HG03442 (cell line): Measurements from ENCODE around the gene SYNE1.
"Not testable (repeated sequence)": the region's sequence is repeated elsewhere in the genome, so short reads cannot be mapped to it uniquely, and the experiment has no call there.

Experiments used
- ATAC-seq: cut with Tn5 transposase; IDR thresholded peaks from one replicate; pipeline ENCODE4 v1.9.1; 2021; ENCODE audit warnings: mild to moderate bottlenecking, moderate library complexity; ENCODE audit not compliant: unreplicated experiment

SYNE1 gene

DNA sequence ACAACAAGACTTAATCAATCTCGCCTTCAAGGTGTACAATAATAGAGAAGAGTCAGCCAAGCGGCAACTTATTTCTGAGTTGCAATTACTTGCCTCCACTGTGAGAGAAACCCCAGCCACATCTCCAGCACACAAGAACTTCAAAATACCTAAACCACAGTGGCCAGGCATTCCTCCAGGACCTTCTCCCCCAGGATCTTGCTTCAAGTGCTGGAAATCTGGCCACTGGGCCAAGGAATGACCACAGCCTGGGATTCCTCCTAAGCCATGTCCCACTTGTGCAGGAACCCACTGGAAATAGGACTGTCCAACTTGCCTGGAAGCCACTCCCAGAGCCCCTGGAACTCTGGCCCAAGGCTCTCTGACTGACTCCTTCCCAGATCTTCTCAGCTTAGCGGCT lies 144.9 kb downstream of the SYNE1 start:
- ATAC-seq = not testable (repeated sequence)

GRCh38 chr6:152491501-152491900 lies 145.7 kb downstream of the SYNE1 start:
- ATAC-seq = not testable (repeated sequence)

- ATAC-seq = not testable (repeated sequence)
Observed at GRCh38 chr6:152490971-152491378, 146.2 kb downstream of the SYNE1 start.

GRCh38 chr6:152484806-152485205 lies 152.4 kb downstream of the SYNE1 start:
- no peak for ATAC-seq

- no peak for ATAC-seq
Observed at GRCh38 chr6:152482289-152482688, 154.9 kb downstream of the SYNE1 start.

GRCh38 chr6:152478377-152479010 lies 158.7 kb downstream of the SYNE1 start:
- no peak for ATAC-seq

GRCh38 chr6:152474354-152474753 lies 162.8 kb downstream of the SYNE1 start:
- ATAC-seq = no peak

DNA sequence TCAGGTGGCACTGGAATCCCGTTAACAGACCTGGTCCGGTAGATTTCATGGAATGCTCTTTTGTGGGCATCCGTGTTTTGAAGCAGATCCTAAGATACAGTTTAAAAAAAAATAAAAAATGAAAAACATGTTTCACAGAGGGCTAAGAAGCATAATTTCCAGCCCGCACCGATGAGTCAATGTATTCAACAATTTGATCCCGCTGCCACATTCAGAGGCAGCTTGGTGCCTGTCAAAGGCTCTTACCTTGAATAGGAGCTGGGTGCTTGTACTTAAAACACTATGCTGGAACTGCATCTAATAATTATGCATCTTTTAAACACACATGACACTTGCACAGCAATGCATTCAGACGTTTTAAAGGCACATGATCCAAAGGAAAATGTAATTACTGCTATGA lies 164.8 kb downstream of the SYNE1 start:
- ATAC-seq = no peak

GRCh38 chr6:152471456-152472265 lies 165.5 kb downstream of the SYNE1 start:
- ATAC-seq = no peak

- ATAC-seq = no peak
Observed at GRCh38 chr6:152463164-152463563, 174.0 kb downstream of the SYNE1 start.

- ATAC-seq = no peak
Observed at GRCh38 chr6:152462716-152463115, 174.4 kb downstream of the SYNE1 start.

DNA sequence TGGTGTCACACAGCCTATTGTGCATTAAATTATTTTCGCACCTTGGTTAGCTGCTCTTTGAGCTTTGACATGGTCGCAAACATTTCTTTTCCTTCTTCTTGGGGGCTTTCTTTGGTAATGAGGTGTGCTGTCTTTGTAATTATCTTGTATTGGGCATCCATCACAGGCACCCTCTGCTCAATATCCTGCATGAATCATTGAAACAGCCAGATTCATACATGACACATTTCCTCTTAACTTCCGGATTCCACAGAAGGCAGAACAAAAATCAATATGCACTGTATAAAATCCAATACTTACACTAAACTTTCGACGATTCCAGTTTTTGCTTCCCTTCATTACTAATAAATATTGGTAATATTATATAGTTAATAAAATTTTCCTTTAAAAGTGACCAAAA lies 175.6 kb downstream of the SYNE1 start:
- ATAC-seq = no peak

DNA sequence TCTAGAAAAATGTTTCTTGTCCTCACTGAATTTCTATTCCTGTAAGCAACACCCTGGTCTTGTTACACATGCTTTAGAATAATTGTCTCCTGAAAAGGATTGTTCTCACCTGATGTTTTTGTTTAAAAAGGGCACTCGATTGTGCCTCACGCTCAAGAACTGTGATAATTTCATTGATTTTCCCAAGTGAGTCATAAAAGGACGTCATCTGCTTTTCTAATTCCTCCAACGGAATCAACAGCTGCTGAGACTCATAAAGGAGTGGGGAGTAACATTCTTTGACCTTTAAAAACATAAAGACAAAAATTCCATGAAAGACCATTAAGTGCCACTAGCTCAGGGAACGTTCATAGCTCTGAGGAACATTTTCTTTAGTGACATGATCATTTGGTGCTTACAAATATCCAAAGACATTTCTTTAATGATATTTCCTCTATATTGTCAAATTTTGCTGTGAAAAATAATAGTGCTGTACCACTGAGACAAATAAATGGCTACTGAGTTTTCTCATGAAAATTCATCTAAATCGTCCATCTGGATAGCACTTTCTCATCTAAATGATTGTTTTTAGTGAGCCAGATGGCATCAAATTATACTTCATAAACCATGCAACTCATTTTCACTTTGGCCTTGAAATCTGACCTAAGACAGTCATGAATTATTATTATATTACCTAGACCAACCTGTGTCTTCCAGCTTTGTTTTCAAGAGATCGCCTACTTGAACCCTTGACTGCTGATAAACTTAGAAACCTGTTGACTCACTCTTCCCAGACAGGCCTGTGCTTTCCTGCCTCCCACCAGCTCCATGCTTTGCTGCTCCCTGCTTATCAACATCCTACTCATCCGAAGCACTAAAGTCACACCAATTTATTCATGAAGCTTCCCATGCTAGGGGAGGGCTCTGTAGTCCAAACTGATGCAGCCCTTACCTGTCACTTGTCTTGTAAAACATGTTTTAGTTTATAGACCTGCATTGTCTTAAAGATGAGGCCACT lies 178.2 kb downstream of the SYNE1 start:
- no peak for ATAC-seq

GRCh38 chr6:152457949-152458624 lies 179.1 kb downstream of the SYNE1 start:
- ATAC-seq = no peak

DNA sequence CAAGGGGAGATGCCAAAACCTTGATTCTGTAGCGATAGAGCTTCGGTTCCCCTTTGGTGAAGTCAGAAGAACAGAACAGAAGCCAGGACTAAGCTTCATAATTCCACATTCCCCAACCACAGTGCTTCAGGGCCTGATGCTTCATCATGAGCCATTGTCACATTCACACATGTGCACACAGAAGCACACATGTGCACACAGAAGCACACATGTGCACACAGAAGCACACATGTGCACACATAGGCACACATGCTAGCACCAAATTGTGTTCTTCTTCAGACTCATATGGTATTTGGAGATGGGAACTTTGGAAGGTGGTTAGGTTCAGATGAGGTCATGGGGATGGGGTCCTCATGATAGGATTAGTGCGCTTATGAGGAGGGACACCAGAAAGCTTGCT lies 183.2 kb downstream of the SYNE1 start:
- ATAC-seq = no peak

DNA sequence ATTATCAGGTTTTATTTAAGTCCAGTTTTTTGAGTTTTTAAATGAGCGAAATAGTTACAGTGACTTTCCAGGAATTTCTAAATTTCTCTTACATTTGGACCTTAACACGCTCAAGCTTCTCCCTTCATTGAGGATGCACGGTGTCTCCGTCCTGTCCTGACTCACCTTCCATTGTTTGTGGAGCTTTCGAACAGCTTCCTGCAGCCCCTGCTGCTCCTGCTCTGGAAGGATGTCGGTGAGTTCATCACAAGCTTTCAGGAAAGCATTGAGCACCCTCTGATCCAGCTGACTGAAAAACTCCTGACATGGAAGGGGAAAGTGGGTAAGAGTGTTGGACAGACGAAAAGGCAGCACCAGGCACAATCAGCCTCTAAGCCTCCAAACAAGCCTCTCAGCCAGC lies 183.7 kb downstream of the SYNE1 start:
- ATAC-seq = no peak

DNA sequence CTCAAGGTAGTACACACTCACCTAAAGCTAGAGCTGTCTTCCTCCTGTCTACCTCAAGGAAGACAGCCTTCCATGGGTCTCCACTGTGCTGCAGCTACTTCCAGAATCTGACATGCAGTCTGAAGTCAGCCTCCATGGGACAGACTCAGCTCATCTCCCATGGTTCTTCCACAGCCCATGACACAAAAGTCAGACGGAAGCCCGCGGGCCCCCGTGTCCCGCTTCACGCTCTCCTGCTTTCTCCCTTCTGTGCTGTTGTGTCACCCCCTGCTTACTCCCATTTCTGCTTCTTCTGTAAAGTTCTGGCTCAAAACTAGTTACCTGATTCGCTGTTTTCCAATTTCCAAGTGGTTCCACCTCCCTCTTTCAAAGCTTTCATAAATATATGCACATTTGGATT lies 184.5 kb downstream of the SYNE1 start:
- no peak for ATAC-seq

DNA sequence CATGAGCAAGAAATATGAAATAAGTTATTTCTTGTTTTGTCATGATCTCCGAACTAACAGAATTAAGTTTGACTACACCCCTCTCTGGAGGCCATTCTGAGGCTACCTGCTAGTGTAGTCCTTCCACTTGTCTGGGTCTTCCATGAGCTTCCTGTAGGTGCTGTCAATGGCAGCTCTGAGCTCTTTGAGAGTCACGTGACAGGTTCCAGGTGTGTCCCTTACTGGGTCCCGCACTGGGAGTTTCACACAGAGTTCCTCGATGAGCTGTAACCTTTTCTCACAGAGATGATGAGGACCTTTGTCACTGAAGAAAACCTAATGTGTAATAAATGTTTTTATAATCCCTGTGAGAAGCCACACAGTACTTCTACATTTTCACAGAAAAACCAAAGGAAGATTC lies 186.6 kb downstream of the SYNE1 start:
- ATAC-seq = no peak

- ATAC-seq = no peak
Observed at GRCh38 chr6:152441902-152442301, 195.3 kb downstream of the SYNE1 start.

- no peak for ATAC-seq
Observed at GRCh38 chr6:152435816-152436215, 201.3 kb downstream of the SYNE1 start.

DNA sequence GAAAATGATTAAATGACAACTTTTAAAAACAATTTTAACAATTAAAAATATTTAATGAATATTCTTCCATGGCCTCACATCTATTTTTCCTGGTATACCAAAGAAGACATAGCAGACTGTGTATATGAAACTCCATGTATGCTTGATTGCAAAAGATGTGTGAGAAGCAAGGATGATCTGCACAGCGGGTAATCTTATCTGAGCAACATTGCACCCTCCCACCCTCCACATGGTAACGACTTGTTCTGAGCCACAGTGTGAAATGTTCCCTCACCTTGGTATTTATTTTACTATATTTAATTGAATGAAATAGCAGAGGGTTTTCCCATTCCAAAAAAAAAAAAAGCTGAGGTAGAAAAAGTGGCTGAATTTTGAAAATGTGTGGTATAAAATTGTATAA lies 204.4 kb downstream of the SYNE1 start:
- no peak for ATAC-seq
